Transverse colon (tissue), 4 donors: Measurements from ENCODE around the gene LIN52. TPM values are rescaled to one million over a fixed set of nuclear protein-coding genes. Genes with fewer than 3 reads are reported as not detected.

Experiments
- DNase-seq: peaks from one replicate; pipeline ENCODE4 v3.0.0-alpha.2; 2019
- H3K27ac ChIP-seq, 4 donors: fragments of 200-600 bp; sonication (generic); 2 replicates each; pipeline ENCODE4 v1.5.1; 2016 to 2018; ENCODE audit warnings: inconsistent platforms in 4 of 4
- H3K27me3 ChIP-seq: fragments of 200-600 bp; sonication (generic); 2 replicates; pipeline ENCODE4 v1.5.1; 2017; ENCODE audit warnings: inconsistent platforms
- H3K36me3 ChIP-seq, 4 donors: fragments of 200-600 bp; sonication (generic); 2 replicates each; pipeline ENCODE4 v1.5.1; 2017 to 2019; ENCODE audit warnings: inconsistent platforms in 4 of 4
- H3K4me1 ChIP-seq, 4 donors: fragments of 200-600 bp; sonication (generic); 2 replicates each; pipeline ENCODE4 v1.5.1; 2017 to 2020; ENCODE audit warnings: inconsistent platforms in 4 of 4
- H3K4me3 ChIP-seq, 4 donors: fragments of 200-600 bp; sonication (generic); 1 replicate in 1 of 4; 2 replicates in 3 of 4; pipeline versions ENCODE4 v1.5.1 to v1.6.1; 2017 to 2019; ENCODE audit warnings: inconsistent platforms in 4 of 4
- H3K9me3 ChIP-seq, 2 donors: fragments of 200-600 bp; sonication (generic); 2 replicates each; pipeline ENCODE4 v1.5.1; 2017 to 2019; ENCODE audit warnings: inconsistent platforms in 2 of 2
- EP300 ChIP-seq: sonication (generic); formaldehyde crosslinking; IDR thresholded peaks from one replicate; pipeline ENCODE4 v1.6.1; 2017; ENCODE audit warnings: antibody characterized with exemption, low read depth
- POLR2A ChIP-seq: fragments of 450-650 bp; IDR thresholded peaks from one replicate; pipeline ENCODE4 v1.6.1; 2016; ENCODE audit warnings: antibody characterized with exemption, mild to moderate bottlenecking, moderate library complexity
- POLR2AphosphoS5 ChIP-seq, 3 donors: sonication (generic); formaldehyde crosslinking; IDR thresholded peaks; one replicate each; pipeline ENCODE4 v1.6.1; 2016; ENCODE audit warnings: antibody characterized with exemption in 3 of 3
- WGBS, 2 donors: methylation state at CpG; one replicate each; pipeline ENCODE4 v1.1.5; 2018; ENCODE audit warnings: low coverage in 1 of 2; 5-methylcytosine and 5-hydroxymethylcytosine counted together
- in situ Hi-C, 4 donors: fragments of 200-750 bp; cut with MboI; loops; one replicate each; pipeline versions ENCODE4 v1.15.0 to v1.15.1; 2017; ENCODE audit warnings: low sequenced_read_pairs in 3 of 4, low pct_ligation_motif_present in 1 of 4, low pct_unique_long_range_greater_than_20kb in 1 of 4
- intact Hi-C: fragments of 100-400 bp; cut with DNase I; formaldehyde crosslinking; loops from one replicate; pipeline ENCODE4 v1.15.1; 2023; ENCODE audit warnings: low total_unique reads
- total RNA-seq, 4 donors: library from RNA; depleted of rRNA; stranded (reverse); fragments of >200 nt; gene quantifications; one replicate each; pipeline ENCODE4 v1.1.0, GENCODE V29; 2016
- TF ChIP-seq, protein P1 (sequence below), 5 experiments: fragments of 200-600 bp in 3 of 5; fragments of 450-650 bp in 2 of 5; sonication (generic) in 3 of 5; IDR thresholded peaks; 1 replicate in 2 of 5; 2 replicates in 3 of 5; pipeline ENCODE4 v1.5.1; 2016 to 2017; ENCODE audit warnings: antibody characterized with exemption in 5 of 5, inconsistent platforms in 3 of 5, mild to moderate bottlenecking in 2 of 5, moderate library complexity in 1 of 5

The LIN52 gene
- total RNA-seq, 4 donors from 2014 or later = 1.1 to 5.4 (median 4.6) TPM

DNA sequence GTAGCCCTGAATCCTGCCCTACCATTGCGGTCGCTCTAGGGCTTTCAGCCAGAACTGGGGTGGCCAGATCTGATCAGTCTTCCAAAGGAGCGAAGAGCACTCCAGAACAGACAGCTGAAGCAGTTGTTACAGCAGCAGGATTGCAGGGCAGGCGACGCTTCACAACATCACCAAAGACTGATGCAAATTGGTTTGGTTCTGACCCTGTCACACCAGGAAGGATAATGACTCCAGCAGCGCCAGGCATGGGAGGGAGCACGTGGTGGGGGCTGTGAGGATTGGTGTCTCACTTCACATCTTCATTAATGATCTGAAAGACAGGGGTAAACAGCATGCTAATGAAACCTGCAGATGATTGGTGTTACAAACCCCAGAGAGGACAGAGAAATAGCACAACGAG is 123.9 kb downstream of the LIN52 start:
- Histone ChIP-seq H3K36me3 (no peaks in the 10 kb centered on the region), H3K4me3 (no peak overlapping the region), H3K9me3 (no peaks in the 10 kb centered on the region), H3K27me3 (no peaks in the 10 kb centered on the region), H3K4me1 (no peaks in the 10 kb centered on the region), H3K27ac (no peak overlapping the region)
- intact Hi-C loops = no loop called here
- in situ Hi-C loops = no loop called here
- TF ChIP-seq POLR2A (no peak), POLR2AphosphoS5 (IDR thresholded peaks at IDR 0.05) (no peak), EP300 (no peak)
- TF ChIP-seq, protein P1, sequence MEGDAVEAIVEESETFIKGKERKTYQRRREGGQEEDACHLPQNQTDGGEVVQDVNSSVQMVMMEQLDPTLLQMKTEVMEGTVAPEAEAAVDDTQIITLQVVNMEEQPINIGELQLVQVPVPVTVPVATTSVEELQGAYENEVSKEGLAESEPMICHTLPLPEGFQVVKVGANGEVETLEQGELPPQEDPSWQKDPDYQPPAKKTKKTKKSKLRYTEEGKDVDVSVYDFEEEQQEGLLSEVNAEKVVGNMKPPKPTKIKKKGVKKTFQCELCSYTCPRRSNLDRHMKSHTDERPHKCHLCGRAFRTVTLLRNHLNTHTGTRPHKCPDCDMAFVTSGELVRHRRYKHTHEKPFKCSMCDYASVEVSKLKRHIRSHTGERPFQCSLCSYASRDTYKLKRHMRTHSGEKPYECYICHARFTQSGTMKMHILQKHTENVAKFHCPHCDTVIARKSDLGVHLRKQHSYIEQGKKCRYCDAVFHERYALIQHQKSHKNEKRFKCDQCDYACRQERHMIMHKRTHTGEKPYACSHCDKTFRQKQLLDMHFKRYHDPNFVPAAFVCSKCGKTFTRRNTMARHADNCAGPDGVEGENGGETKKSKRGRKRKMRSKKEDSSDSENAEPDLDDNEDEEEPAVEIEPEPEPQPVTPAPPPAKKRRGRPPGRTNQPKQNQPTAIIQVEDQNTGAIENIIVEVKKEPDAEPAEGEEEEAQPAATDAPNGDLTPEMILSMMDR (IDR thresholded peaks at IDR 0.05) = no peak
- DNase-seq = no peak
- 69 to 78% methylated on average over 3 to 8 of the region's 8 CpGs for WGBS, 2 donors

DNA sequence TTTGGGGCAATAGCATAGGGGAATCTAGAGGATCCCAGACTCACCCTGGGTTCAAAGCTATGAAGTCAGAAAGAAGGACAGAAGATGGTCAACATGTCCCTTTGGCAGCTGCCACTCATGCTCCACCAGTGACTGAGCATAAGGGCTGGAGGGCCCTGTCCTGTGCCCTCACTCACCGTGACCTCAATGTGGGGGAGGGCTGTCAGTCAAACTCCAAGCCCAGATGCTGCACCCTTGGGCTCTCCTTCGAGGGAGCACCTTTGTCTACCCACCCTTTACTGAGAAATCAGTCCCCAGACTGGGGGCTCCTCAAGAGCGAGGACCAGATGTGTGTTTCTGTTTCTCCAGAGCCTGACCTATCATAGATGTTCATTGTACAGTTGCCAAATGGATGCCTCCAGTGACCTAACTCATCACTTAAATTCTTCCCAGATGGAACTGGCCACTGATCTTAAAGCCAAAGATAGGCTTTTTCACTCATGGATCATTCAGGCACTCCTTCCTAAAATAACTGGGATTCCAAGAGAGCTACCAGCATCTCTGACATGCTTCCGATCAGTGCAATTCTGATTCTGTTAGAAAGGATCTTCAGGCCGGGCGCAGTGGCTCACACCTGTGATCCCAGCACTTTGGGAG is 127.3 kb downstream of the LIN52 start:
- Histone ChIP-seq H3K9me3 (no peaks in the 10 kb centered on the region), H3K27me3 (peaks cover 7% of the 10 kb centered on the region), H3K36me3 (no peaks in the 10 kb centered on the region), H3K27ac (no peak overlapping the region), H3K4me1 (no peaks in the 10 kb centered on the region), H3K4me3 (no peak overlapping the region)
- intact Hi-C loops = no loop called here
- in situ Hi-C loops = no loop called here
- TF ChIP-seq POLR2A = no peak
- TF ChIP-seq EP300 = no peak
- TF ChIP-seq, protein P1 (IDR thresholded peaks at IDR 0.05) = no peak
- no peak for TF ChIP-seq POLR2AphosphoS5 (IDR thresholded peaks at IDR 0.05)
- no peak for DNase-seq
- 88 to 100% methylated on average over 1 to 6 of the region's 6 CpGs for WGBS, 2 donors

DNA sequence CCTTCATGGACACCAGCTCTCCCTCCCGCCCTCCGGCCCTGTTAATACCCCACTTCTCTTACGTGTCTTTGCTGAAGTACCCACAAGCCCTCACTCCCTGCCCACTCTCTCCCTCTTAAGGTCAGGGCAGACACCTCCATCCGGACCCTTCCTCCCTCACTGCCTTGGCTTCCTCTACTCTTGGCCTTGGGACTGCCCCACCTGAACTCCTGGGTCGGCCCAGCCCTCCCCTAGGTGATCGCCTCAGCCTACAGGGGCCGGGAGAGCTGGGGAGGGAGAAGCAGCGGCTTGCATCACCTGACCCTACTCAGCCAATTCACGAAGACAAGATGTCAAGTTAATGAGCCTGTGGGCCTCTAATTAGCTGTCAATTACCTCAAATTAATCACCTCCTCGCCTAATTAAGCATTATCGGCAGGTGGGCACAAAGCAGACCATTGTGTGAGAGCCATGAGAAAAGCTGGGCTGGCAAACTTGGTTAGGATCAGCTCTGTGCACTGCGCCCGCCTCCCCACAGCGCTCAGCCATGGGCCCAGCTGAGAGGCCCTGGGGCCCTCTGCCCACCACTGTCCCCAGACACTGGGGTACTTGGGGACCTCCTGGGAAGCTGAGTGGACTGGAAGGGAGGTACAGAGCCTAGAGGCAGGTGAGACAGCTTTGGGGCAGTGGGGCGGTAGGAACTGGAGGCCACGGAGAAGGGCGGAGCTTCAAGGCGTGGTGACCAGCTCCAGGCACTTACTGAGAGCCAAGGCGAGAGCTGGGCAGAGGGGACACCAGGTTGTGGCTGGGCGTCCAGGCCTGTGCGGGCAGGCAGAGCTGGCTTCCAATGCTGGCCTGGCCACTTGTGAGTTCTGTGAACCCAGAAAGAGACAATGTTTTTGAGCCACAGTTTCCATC is 129.4 kb downstream of the LIN52 start:
- intact Hi-C loops = no loop called here
- WGBS, 2 donors = 77 to 82% methylated on average over 4 to 21 of the region's 21 CpGs
- in situ Hi-C loops = no loop called here
- Histone ChIP-seq H3K4me3 (no peak overlapping the region), H3K4me1 (peaks cover 0 to 7% (median 4%) of the 10 kb centered on the region in 4 donors), H3K9me3 (no peaks in the 10 kb centered on the region), H3K27me3 (peaks cover 28% of the 10 kb centered on the region), H3K27ac (no peak overlapping the region), H3K36me3 (no peaks in the 10 kb centered on the region)
- TF ChIP-seq POLR2AphosphoS5 (IDR thresholded peaks at IDR 0.05) = no peak
- no peak for TF ChIP-seq EP300
- no peak for TF ChIP-seq POLR2A
- TF ChIP-seq, protein P1 (IDR thresholded peaks at IDR 0.05) = no peak
- DNase-seq = no peak

DNA sequence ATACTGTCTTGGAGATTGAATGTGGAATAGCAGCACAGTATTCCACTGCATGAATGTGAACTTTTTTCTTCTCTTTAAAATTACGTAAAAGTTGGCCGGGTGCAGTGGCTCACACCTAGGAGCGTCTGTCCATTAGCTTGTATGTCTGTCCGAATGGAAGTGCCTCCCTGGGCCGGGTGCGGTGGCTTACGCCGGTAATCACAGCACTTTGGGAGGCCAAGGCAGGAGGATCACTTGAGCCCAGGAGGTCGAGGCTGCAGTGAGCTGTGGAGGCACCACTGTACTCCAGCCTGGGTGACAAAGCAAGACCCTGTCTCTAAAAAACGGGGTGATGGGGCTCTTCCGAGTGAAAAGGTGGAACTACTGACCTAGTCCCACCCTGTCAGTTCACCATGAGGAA is 131.9 kb downstream of the LIN52 start:
- H3K27ac ChIP-seq = no peak overlapping the region
- no peak for DNase-seq
- H3K9me3 ChIP-seq = no peaks in the 10 kb centered on the region
- TF ChIP-seq EP300 = no peak
- TF ChIP-seq POLR2A = no peak
- TF ChIP-seq, protein P1 (IDR thresholded peaks at IDR 0.05) = no peak
- TF ChIP-seq POLR2AphosphoS5 (IDR thresholded peaks at IDR 0.05) = no peak
- peaks cover 0 to 7% (median 4%) of the 10 kb centered on the region in 4 donors for H3K4me1 ChIP-seq
- peaks cover 41% of the 10 kb centered on the region for H3K27me3 ChIP-seq
- in situ Hi-C loops = no loop called here
- no peak overlapping the region for H3K4me3 ChIP-seq
- 88 to 95% methylated on average over 4 to 11 of the region's 11 CpGs for whole genome bisulfite sequencing, 2 donors
- intact Hi-C loops = no loop called here
- no peaks in the 10 kb centered on the region for H3K36me3 ChIP-seq
